Activated CD4-positive, CD25-positive, alpha-beta regulatory T cell treated with anti-CD3 and anti-CD28 coated beads, Interleukin-2, amount 50 U/mL, for 16 hours (primary cell): Measurements from ENCODE around the gene HECTD4.
"Not testable (repeated sequence)": the region's sequence is repeated elsewhere in the genome, so short reads cannot be mapped to it uniquely, and the experiment has no call there.

Experiments used
- DNase-seq: peaks from one replicate; pipeline ENCODE4 v3.0.0-alpha.2; 2020; ENCODE audit warnings: low read depth, low spot score

Gene HECTD4

GRCh38 chr12:112354399-112354798 lies 27.8 kb downstream of the HECTD4 start:
- DNase-seq = no peak

- no peak for DNase-seq
Measured at GRCh38 chr12:112353393-112353792, 28.8 kb downstream of the HECTD4 start.

GRCh38 chr12:112352921-112353320 lies 29.3 kb downstream of the HECTD4 start:
- DNase-seq = no peak

GRCh38 chr12:112350593-112351592 lies 31.3 kb downstream of the HECTD4 start:
- DNase-seq = no peak

DNA sequence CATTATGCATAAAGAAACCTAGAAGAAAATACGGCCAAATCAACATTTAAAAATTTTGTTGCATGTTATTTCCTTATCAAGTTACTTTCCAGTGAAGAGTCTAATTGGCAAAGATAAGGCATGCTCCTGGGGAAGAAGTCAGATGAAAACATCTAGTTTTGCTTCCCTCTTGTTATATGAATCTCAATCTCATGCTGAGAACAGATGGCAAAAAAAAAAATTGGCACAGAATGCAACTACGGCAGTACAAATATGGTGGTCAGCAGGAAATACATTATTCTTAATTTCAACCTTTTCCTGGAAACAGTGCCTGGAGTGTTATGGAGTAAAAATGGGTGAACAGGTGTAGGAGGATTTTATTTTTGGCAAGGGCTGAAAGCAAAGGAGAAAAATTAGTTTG lies 32.8 kb downstream of the HECTD4 start:
- no peak for DNase-seq

DNA sequence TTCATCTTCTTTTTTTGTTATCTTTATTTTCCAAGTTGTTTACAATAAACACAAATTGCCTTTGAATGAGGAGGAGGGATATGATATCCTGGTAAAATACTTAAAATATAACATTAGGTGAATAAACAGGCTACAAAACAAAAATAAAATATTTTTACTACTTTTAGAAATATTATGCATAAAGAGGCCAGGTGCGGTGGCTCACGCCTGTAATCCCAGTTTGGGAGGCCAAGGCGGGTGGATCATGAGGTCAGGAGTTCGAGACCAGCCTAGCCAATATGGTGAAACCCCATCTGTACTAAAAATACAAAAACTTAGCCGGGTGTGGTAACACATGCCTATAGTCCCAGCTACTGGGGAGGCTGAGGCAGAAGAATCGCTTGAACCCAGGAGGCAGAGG lies 33.3 kb downstream of the HECTD4 start:
- DNase-seq = not testable (repeated sequence)

DNA sequence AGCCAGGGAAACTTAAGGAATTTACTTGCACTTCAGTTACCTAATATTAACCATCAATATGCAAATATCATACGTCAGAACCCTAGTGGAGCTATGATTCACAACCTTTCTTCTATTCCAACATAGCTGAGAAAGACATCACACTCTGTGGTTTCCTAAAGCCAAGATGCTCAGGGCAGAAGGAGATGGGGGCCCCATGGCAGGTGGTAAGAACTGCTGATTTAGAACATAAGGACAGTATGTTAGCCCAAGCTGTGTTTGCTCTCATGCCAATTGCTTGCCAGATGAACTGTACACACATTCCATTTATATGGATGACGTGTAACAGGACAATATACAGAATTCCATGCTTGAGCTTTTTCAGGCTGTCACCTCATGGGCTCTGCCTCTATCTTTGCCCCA lies 34.6 kb downstream of the HECTD4 start:
- no peak for DNase-seq

GRCh38 chr12:112346194-112346593 lies 36.0 kb downstream of the HECTD4 start:
- no peak for DNase-seq

- no peak for DNase-seq
Measured at GRCh38 chr12:112344220-112344619, 38.0 kb downstream of the HECTD4 start.

GRCh38 chr12:112342587-112342986 lies 39.6 kb downstream of the HECTD4 start:
- no peak for DNase-seq

GRCh38 chr12:112341046-112341825 lies 41.0 kb downstream of the HECTD4 start:
- DNase-seq = no peak

DNA sequence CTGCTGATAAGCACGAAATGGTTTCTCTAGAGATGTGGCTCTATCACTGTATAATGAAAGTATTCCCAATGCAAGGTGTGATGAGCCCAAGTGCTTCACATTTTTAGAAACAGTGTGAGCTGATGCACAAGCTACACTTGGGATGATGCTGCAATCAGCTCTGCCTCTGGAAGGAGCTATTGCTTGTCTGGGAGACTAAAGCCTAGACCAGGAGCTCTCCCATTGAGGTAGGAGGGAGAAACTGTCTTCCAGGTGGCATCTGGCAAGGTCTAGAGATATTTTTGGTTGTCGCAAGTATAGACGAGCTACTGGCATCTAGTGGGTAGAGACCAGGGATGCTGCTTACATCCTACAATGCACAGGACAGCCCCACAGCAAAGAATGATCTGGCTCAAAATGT lies 42.0 kb downstream of the HECTD4 start:
- DNase-seq = no peak

- DNase-seq = not testable (repeated sequence)
Measured at GRCh38 chr12:112334999-112335398, 47.2 kb downstream of the HECTD4 start.

DNA sequence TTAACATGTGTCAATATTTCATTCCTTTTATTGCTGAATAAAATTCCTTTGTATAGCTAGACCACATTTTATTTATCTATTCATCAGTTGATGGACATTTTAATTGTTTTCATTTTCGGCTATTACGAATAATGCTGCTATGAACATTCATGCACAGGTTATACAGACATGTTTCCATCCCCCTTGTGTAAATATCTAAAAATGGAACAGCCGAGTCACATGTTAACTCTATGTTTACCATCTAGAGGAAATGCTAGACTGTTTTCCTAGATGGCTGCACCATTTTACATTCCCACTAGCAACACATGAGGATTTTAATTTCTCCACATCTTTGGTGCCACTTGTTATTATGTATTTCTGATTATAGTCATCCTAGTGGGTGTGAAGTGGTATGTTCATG lies 49.2 kb downstream of the HECTD4 start:
- DNase-seq = no peak

DNA sequence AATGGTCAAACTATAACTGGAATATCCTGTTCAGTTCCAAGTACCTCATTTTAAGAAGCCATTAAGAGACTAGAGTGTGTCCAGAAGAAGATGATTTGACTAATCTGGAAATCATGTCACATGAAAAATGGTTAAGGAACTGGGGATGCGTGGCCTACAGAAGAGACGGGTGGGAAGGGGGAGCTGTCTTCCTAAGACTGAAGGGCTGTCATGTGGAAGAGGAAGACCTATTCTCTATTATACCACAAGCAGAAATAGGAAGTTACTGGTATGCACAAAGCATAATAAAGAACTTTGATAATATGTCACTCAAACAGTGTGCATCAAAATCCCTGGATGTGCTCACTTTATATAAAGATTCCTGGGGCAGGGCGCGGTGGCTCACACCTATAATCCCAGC lies 50.3 kb downstream of the HECTD4 start:
- no peak for DNase-seq

GRCh38 chr12:112330706-112331105 lies 51.5 kb downstream of the HECTD4 start:
- no peak for DNase-seq

GRCh38 chr12:112328456-112329124 lies 53.6 kb downstream of the HECTD4 start:
- no peak for DNase-seq

- DNase-seq = no peak
Measured at GRCh38 chr12:112327209-112327938, 54.9 kb downstream of the HECTD4 start.

- DNase-seq = no peak
Measured at GRCh38 chr12:112325622-112326207, 56.5 kb downstream of the HECTD4 start.

DNA sequence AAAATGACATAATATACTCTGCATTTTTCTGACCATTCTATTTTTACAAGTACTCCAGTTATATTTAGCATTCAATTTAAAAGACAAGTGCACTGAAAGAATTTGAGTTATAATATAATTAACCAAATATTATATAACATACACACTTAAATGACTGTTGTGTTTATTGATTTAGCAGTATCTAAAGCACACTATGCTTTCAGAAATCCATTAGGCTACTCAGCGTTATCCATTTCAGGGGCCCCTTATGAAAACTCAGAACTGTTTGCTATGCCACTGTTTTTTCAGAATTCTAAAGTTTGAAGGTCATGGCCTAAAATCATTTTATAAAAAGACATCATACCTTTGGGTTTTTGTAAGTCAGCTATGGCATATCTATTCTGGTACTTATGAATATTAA lies 57.1 kb downstream of the HECTD4 start:
- no peak for DNase-seq
